Coronary artery (tissue), 2 donors: Measurements from ENCODE around the gene AIP.
"Not testable (repeated sequence)": the region's sequence is repeated elsewhere in the genome, so short reads cannot be mapped to it uniquely, and the experiment has no call there.

Experiments
- DNase-seq: peaks from one replicate; pipeline ENCODE4 v3.0.0-alpha.2; 2017; ENCODE audit warnings: low spot score
- H3K27ac ChIP-seq, 2 donors: fragments of 200-600 bp; sonication (generic); one replicate each; pipeline ENCODE4 v1.5.1; 2016 to 2019
- H3K4me3 ChIP-seq: fragments of 200-600 bp; sonication (generic); 2 replicates; pipeline ENCODE4 v1.5.1; 2016; ENCODE audit warnings: mild to moderate bottlenecking, moderate library complexity
- TF ChIP-seq, protein P1 (sequence below): fragments of 200-600 bp; sonication (generic); IDR thresholded peaks from one replicate; pipeline ENCODE4 v1.5.1; 2019; ENCODE audit warnings: antibody characterized with exemption

The AIP gene

DNA sequence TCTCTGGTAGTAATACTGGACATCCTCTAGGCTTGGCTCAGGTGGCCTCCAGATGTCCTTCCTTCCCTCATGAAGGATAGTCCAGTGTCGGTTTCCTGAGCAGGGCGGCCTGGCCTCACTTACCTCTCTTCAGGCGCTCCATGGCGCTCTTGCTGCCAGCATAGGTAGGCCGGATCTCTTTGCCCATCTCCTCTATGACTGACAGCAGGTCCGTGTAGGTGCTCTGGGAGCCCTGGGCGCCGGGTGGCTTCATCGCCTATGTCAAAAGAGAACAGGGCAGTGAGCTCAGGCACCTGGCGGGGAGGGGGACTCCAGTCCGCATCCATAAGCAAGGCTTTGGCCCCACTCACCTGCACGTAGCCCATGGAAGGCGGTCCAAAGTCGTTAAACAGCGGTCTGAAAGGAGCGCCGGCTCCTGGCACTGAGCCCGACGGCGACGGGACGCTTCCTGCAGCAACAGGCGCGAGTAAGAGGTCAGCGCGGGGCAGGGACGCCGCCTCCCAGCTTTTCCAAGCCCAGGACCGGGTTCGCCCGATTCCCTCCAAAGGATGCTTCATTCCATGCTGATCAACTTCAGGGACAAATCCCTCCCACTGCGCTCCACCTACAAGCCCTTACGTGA lies 24.5 kb downstream of the AIP start:
- Histone ChIP-seq H3K27ac (peak overlapping the region; percentile 86 to 97), H3K4me3 (peak overlapping the region; percentile 78)
- TF ChIP-seq, protein P1, sequence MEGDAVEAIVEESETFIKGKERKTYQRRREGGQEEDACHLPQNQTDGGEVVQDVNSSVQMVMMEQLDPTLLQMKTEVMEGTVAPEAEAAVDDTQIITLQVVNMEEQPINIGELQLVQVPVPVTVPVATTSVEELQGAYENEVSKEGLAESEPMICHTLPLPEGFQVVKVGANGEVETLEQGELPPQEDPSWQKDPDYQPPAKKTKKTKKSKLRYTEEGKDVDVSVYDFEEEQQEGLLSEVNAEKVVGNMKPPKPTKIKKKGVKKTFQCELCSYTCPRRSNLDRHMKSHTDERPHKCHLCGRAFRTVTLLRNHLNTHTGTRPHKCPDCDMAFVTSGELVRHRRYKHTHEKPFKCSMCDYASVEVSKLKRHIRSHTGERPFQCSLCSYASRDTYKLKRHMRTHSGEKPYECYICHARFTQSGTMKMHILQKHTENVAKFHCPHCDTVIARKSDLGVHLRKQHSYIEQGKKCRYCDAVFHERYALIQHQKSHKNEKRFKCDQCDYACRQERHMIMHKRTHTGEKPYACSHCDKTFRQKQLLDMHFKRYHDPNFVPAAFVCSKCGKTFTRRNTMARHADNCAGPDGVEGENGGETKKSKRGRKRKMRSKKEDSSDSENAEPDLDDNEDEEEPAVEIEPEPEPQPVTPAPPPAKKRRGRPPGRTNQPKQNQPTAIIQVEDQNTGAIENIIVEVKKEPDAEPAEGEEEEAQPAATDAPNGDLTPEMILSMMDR = no peak
- DNase-seq = no peak

DNA sequence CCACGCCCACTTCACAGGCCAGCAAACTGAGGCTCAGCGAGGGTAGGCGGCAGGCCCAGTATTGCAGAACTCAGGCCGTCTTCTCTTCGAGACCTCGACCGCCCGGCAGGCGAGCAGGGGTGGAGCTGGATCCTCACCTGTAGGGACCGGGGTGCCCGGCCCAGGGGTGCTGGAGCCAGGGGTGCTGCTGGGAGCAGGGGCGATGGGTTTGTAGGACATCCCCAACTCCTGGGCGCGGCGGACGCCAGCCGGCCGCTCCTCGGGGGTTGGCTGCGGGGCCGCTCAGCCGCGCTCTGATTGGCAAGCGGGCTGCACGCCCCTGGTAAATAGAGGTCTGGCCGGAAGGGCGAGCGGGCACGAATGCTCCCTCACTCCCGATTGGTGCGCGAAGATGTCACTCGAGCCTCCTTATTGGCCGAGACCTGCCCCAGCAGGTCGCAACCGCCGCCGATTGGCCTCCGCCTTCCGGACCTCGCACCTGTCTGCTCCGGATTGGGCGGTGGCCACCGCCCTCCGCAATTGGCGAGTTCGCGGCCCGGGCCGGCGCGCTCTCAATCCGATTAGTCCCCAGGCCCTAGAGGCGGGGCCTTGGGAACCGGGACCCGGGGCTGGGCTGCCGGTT lies 25.1 kb downstream of the AIP start, which contains the start of gene CDK2AP2:
Gene CDK2AP2 (minus strand): TSS at position 299 of the 622 bp plus-strand sequence. CDS start 80 bp downstream, at position 219.
- TF ChIP-seq, protein P1 = no peak
- Histone ChIP-seq H3K27ac (peak within 1 kb of the TSS; percentile 86 to 97), H3K4me3 (peak within 1 kb of the TSS; percentile 78)
- DNase-seq = peak; percentile 99

DNA sequence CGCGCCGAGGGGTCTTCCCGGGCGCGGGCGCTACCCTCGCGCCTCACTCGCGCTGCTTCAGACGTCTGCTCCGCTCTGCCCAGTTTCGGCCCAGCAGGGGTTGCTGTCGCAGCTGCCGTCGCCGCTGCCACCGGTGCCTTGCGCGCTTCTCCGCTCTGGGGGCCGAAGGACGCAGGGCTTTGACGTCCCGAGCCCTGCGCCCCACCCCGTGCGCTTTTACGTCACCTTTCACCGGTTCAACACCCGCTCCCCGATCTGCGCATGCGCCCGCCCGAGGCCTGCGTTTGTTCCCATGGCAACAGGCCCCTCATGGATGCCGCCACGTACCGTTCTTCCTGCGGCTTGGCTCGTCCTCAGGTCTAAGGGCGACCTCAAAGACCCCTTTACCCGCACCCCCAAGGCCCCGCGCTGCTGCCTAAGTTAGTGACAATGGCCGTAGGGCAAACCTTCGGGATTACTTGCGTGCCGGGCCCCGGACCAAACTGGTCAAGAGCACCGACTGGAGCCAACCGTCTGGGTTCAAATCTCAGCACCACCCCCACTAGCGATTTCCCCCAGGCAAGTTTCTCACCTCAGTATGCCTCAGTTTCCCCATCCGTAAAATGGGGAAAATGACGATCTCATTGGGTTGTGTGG lies 25.8 kb downstream of the AIP start:
- Histone ChIP-seq H3K27ac (peak overlapping the region; percentile 86 to 97), H3K4me3 (peak overlapping the region; percentile 78)
- TF ChIP-seq, protein P1 = no peak
- DNase-seq = peak; percentile 97

DNA sequence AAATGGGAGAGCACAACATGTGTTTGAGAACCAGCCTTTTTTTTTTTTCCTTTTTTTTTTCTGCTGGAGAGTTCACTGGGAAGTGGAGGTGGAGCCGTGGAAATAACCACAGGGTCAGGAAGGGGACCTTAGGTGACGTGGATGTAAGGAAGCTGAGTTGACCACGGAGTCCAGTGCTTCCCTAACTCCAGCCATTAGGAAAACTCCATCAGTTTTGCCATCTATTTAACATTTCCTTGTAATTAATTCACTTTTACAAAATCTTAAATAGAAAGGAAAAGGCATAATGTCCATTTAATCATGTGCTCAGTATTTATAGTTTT lies 27.2 kb downstream of the AIP start:
- TF ChIP-seq, protein P1 = no peak
- no peak for DNase-seq
- Histone ChIP-seq H3K4me3 (no peak overlapping the region), H3K27ac (no peak overlapping the region)

DNA sequence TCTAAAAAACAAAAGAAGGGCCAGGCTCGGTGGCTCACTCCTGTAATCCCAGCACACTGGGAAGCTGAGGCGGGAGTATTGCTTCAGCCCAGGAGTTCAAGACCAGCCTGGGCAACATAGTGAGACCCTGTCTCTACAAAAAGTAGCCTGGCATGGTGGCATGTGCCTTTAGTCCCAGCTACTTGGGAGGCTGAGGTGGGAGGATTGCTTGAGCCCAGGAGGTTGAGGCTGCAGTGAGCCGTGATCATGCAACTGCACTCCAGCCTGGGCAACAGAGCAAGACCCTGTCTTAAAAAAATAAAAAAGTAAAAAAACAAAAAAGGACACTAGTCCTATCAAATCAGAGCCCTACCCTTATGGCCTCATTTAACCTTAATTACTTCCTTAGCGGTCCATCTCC lies 28.7 kb downstream of the AIP start:
- DNase-seq = peak; percentile 62
- H3K4me3 ChIP-seq, H3K27ac ChIP-seq: not testable (repeated sequence)

DNA sequence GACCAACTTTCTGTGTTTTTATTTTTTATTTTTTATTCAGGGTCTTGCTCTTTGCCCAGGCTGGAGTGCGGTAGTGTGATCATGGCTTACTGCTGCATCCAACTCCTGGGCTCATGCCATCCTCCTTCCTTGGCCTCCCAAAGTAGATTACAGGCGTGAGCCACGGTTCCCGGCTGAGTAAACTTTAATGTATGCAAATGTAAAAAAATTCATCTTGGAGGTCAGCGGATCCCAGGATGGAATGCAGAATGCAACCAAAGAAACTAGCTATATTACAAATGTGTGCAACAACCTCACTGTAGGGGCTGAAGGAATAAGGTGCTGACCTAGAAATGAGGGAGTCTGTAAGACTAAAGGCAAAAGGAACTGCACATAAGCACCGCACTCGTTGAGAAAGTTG lies 31.3 kb downstream of the AIP start:
- TF ChIP-seq, protein P1 = no peak
- Histone ChIP-seq H3K27ac (no peak overlapping the region), H3K4me3 (no peak overlapping the region)

DNA sequence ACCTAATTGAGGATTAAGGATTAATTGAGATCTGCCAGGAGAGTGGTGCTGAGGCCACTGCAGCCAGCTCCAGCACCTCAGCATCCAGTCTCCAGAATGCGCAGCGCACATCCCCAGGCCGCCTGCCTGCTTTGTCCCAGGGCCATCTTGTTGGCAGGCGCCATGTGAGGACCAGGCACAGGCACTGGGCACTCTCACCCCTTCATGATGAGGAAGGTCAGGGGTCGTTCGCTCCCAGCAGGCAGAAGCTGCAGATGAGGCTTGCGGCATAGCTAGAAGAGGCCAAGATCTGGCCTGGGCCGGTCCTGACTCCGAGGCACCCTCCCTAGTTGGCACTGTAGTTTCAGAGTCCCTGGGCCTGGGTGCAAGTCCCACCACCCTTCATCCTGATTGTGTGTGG lies 34.0 kb downstream of the AIP start:
- TF ChIP-seq, protein P1 = no peak
- peak; percentile 55 for DNase-seq
- Histone ChIP-seq H3K27ac (no peak overlapping the region), H3K4me3 (no peak overlapping the region)

More for the DNA sequence above, 31.3 kb downstream of the AIP start:
- no peak for DNase-seq
